Measurements from ENCODE around the gene GLB1L2. TPM values are rescaled to one million over a fixed set of nuclear protein-coding genes. Genes with fewer than 3 reads are reported as not detected.

GLB1L2 gene
- total and polyA plus RNA-seq, 8 donors: 4.1 to 11.9 (median 5.1) TPM

- ATAC-seq: no peak
- H3K27ac ChIP-seq: no peak overlapping the region
- no peak for TF ChIP-seq CTCF (IDR thresholded peaks at IDR 0.05)
- no peaks in the 10 kb centered on the region for H3K4me1 ChIP-seq
- DNase-seq: no peak
- H3K4me3 ChIP-seq: no peak overlapping the region
- H3K9me3 ChIP-seq: no peaks in the 10 kb centered on the region
- no peaks in the 10 kb centered on the region for H3K36me3 ChIP-seq
- peaks cover 0 to 9% of the 10 kb centered on the region in 2 donors for H3K27me3 ChIP-seq
- intact Hi-C loops (cut with DNase I): no loop called here
Observed at GRCh38 chr11:134376150-134376921, 44.5 kb downstream of the GLB1L2 start.

- TF ChIP-seq CTCF (IDR thresholded peaks at IDR 0.05): no peak
- no peaks in the 10 kb centered on the region for H3K9me3 ChIP-seq
- no peaks in the 10 kb centered on the region for H3K4me1 ChIP-seq
- ATAC-seq: no peak
- intact Hi-C loops (cut with DNase I): no loop called here
- no peaks in the 10 kb centered on the region for H3K36me3 ChIP-seq
- no peak overlapping the region for H3K4me3 ChIP-seq
- H3K27ac ChIP-seq: no peak overlapping the region
- no peak for DNase-seq
- H3K27me3 ChIP-seq: peaks cover 0 to 9% of the 10 kb centered on the region in 2 donors
Observed at GRCh38 chr11:134377876-134378275, 46.1 kb downstream of the GLB1L2 start.

GRCh38 chr11:134379241-134379640, 47.5 kb downstream of the GLB1L2 start:
- no peak for TF ChIP-seq CTCF (IDR thresholded peaks at IDR 0.05)
- H3K4me3 ChIP-seq: no peak overlapping the region
- H3K9me3 ChIP-seq: no peaks in the 10 kb centered on the region
- intact Hi-C loops (cut with DNase I): no loop called here
- peaks cover 0 to 21% of the 10 kb centered on the region in 2 donors for H3K27me3 ChIP-seq
- no peak overlapping the region for H3K27ac ChIP-seq
- no peaks in the 10 kb centered on the region for H3K36me3 ChIP-seq
- DNase-seq: peak in 1 of 4 donors; percentile 47
- no peak for ATAC-seq
- no peaks in the 10 kb centered on the region for H3K4me1 ChIP-seq

GRCh38 chr11:134380229-134380628, 48.4 kb downstream of the GLB1L2 start:
- no peaks in the 10 kb centered on the region for H3K36me3 ChIP-seq
- H3K27me3 ChIP-seq: peaks cover 0 to 31% of the 10 kb centered on the region in 2 donors
- DNase-seq (peak in 1 of 4 donors; percentile 60), ATAC-seq (no peak)
- no peak overlapping the region for H3K4me3 ChIP-seq
- no peaks in the 10 kb centered on the region for H3K4me1 ChIP-seq
- TF ChIP-seq CTCF (IDR thresholded peaks at IDR 0.05): no peak
- intact Hi-C loops (cut with DNase I): no loop called here
- H3K27ac ChIP-seq: no peak overlapping the region
- no peaks in the 10 kb centered on the region for H3K9me3 ChIP-seq

- Histone ChIP-seq H3K27me3 (peaks cover 0 to 36% of the 10 kb centered on the region in 2 donors), H3K27ac (no peak overlapping the region), H3K4me1 (no peaks in the 10 kb centered on the region), H3K36me3 (no peaks in the 10 kb centered on the region), H3K9me3 (no peaks in the 10 kb centered on the region), H3K4me3 (no peak overlapping the region)
- DNase-seq (peak in 1 of 4 donors; percentile 50), ATAC-seq (no peak)
- TF ChIP-seq CTCF (IDR thresholded peaks at IDR 0.05): no peak
- intact Hi-C loops (cut with DNase I): no loop called here
Observed at GRCh38 chr11:134380785-134381184, 49.0 kb downstream of the GLB1L2 start.
